Esophagus muscularis mucosa (tissue), 4 donors: ENCODE results near the gene MAGI1. TPM values are rescaled to one million over a fixed set of nuclear protein-coding genes. Genes with fewer than 3 reads are reported as not detected.
"Not testable (repeated sequence)": the region's sequence is repeated elsewhere in the genome, so short reads cannot be mapped to it uniquely, and the experiment has no call there.

Source experiments
- DNase-seq: peaks from one replicate; pipeline ENCODE4 v3.0.0-alpha.2; 2017; ENCODE audit errors: extremely low spot score
- H3K27ac ChIP-seq, 4 donors: fragments of 200-600 bp; sonication (generic); replicated peaks in 1 of 4; 1 replicate in 3 of 4; 2 replicates in 1 of 4; pipeline ENCODE4 v1.5.1; 2016 to 2019; ENCODE audit warnings: mild to moderate bottlenecking in 1 of 4
- H3K27me3 ChIP-seq, 4 donors: fragments of 200-600 bp; sonication (generic); one replicate each; pipeline versions ENCODE4 v1.5.1 to v1.6.0; 2016 to 2019
- H3K36me3 ChIP-seq, 4 donors: fragments of 200-600 bp; sonication (generic); one replicate each; pipeline ENCODE4 v1.5.1; 2016 to 2019
- H3K4me1 ChIP-seq, 4 donors: fragments of 200-600 bp; sonication (generic); one replicate each; pipeline ENCODE4 v1.5.1; 2016 to 2019
- H3K4me3 ChIP-seq, 4 donors: fragments of 200-600 bp; sonication (generic); 1 replicate in 2 of 4; 2 replicates in 2 of 4; pipeline ENCODE4 v1.5.1; 2016 to 2019; ENCODE audit warnings: mild to moderate bottlenecking in 4 of 4, moderate library complexity in 1 of 4
- H3K9me3 ChIP-seq, 4 donors: fragments of 200-600 bp; sonication (generic); 1 replicate in 3 of 4; 2 replicates in 1 of 4; pipeline ENCODE4 v1.5.1; 2016 to 2019
- EP300 ChIP-seq: sonication (generic); formaldehyde crosslinking; IDR thresholded peaks from one replicate; pipeline ENCODE4 v1.6.1; 2017; ENCODE audit warnings: antibody characterized with exemption
- POLR2A ChIP-seq: fragments of 450-650 bp; IDR thresholded peaks from one replicate; pipeline ENCODE4 v1.6.1; 2017; ENCODE audit warnings: antibody characterized with exemption, moderate library complexity, mild to moderate bottlenecking, low read depth
- POLR2AphosphoS5 ChIP-seq, 2 donors: sonication (generic); formaldehyde crosslinking; IDR thresholded peaks; one replicate each; pipeline ENCODE4 v1.6.1; 2017; ENCODE audit warnings: antibody characterized with exemption in 2 of 2
- WGBS: methylation state at CpG from one replicate; pipeline ENCODE4 v1.1.5; 2018; 5-methylcytosine and 5-hydroxymethylcytosine counted together
- intact Hi-C: fragments of 100-400 bp; cut with DNase I; formaldehyde crosslinking; loops from one replicate; pipeline ENCODE4 v1.15.1; 2023
- total RNA-seq, 4 donors: library from RNA; depleted of rRNA; stranded (reverse); fragments of >200 nt; gene quantifications; one replicate each; pipeline versions ENCODE4 v1.1.0 to v1.2.1, GENCODE V29; 2016
- TF ChIP-seq, protein P1 (sequence below), 3 experiments: fragments of 200-600 bp in 2 of 3; fragments of 450-650 bp in 1 of 3; sonication (generic) in 2 of 3; IDR thresholded peaks; one replicate each; pipeline ENCODE4 v1.5.1; 2017 to 2019; ENCODE audit warnings: antibody characterized with exemption in 3 of 3, mild to moderate bottlenecking in 2 of 3, moderate library complexity in 1 of 3

Gene MAGI1
- total RNA-seq, 4 donors from 2014 or later: 17.1 to 35.1 (median 25.2) TPM

DNA sequence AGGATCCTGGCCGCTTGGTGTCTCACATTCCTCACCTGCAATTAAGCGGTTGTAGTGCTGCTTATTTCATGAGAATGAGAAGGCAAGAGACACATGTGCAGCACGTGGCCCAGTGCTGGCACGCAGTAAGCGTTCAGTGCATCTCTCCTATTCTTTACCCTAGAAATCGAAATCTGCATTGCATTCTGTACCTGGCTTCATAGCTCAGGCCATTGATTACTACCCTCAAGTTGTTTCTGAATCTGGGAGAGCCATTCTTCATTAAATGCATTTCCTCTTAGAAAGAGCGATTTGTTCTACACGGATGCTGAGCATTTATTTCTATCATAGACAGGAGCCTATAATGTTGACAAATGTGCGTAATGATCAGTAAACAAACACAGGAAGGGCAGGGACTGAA lies 168.9 kb downstream of the MAGI1 start:
- Histone ChIP-seq H3K4me1 (peaks cover 6 to 12% (median 9%) of the 10 kb centered on the region in 4 donors), H3K36me3 (no peaks in the 10 kb centered on the region), H3K27me3 (no peaks in the 10 kb centered on the region), H3K9me3 (no peaks in the 10 kb centered on the region), H3K27ac (no peak overlapping the region), H3K4me3 (no peak overlapping the region)
- intact Hi-C loops: no loop called here
- TF ChIP-seq, protein P1, sequence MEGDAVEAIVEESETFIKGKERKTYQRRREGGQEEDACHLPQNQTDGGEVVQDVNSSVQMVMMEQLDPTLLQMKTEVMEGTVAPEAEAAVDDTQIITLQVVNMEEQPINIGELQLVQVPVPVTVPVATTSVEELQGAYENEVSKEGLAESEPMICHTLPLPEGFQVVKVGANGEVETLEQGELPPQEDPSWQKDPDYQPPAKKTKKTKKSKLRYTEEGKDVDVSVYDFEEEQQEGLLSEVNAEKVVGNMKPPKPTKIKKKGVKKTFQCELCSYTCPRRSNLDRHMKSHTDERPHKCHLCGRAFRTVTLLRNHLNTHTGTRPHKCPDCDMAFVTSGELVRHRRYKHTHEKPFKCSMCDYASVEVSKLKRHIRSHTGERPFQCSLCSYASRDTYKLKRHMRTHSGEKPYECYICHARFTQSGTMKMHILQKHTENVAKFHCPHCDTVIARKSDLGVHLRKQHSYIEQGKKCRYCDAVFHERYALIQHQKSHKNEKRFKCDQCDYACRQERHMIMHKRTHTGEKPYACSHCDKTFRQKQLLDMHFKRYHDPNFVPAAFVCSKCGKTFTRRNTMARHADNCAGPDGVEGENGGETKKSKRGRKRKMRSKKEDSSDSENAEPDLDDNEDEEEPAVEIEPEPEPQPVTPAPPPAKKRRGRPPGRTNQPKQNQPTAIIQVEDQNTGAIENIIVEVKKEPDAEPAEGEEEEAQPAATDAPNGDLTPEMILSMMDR (IDR thresholded peaks at IDR 0.05): no peak
- TF ChIP-seq POLR2AphosphoS5 (IDR thresholded peaks at IDR 0.05): no peak
- TF ChIP-seq POLR2A: no peak
- no peak for TF ChIP-seq EP300
- DNase-seq: no peak
- 95% methylated on average over 9 of the region's 9 CpGs for WGBS

DNA sequence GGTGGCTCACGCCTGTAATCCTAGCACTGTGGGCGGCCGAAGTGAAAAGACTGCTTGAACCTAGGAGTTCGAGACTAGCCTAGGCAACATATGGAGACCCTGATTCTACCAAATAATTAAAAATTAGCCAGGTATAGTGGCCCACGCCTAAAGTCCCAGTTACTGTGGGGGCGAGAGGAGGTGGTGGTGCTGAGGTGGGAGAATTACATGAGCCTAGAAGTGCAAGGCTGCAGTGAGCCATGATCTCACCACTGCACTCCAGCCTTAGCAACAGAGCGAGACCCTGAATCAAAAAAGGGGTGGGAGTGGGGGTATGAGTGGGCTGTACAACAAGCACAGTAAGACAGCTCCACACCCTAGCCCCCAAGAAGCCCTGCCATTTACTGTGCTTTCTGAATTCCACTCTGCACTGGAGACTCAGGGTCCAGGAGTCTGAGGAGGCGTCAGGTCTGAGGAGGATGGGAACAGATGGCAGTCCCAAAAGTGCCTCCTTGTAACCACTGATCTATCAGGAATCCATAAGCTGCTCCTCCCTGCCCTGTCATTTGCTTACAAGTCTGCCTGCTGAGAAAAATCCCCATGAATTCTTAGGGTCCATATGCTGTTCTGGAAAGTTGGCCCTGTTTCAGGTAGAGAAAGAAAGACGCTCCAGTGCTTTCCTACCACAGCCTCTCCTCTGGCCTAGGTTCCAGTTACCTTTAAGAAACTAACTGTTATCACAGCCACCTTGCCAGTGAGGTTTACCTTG lies 171.1 kb downstream of the MAGI1 start:
- no peak overlapping the region for H3K27ac ChIP-seq
- no peak overlapping the region for H3K4me3 ChIP-seq
- H3K27me3 ChIP-seq: no peaks in the 10 kb centered on the region
- no peak for TF ChIP-seq EP300
- TF ChIP-seq POLR2A: no peak
- no peak for TF ChIP-seq POLR2AphosphoS5 (IDR thresholded peaks at IDR 0.05)
- TF ChIP-seq, protein P1 (IDR thresholded peaks at IDR 0.05): no peak
- H3K9me3 ChIP-seq: no peaks in the 10 kb centered on the region
- 95% methylated on average over 9 of the region's 9 CpGs for WGBS
- H3K4me1 ChIP-seq: peaks cover 6 to 12% (median 9%) of the 10 kb centered on the region in 4 donors
- no peak for DNase-seq
- intact Hi-C loops: no loop called here
- H3K36me3 ChIP-seq: no peaks in the 10 kb centered on the region

DNA sequence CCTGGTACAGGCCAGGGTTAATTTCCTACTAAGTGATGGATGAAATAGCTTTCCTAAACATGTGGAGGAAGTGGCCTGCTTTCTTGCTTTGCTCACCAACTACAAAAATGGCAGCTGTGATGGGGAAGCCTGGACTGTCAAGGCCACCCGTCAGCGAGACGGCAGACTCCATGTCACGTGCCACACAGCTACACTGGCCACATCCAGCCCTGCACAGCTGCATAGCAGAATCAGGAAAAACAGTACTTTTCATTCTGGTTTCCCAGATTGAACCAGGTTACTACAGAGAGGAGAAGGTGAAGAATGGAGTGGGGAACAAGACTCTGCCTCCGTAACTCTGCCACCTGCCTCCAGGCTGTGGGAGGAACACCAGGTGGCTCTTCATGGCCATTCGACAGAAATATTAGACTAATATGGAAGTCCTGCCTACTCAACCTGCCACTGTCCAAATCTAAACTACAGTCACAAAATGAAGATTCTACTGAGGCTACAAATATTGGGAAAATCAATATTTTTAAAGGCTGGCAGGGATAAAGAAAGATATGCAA lies 174.3 kb downstream of the MAGI1 start:
- H3K36me3 ChIP-seq: no peaks in the 10 kb centered on the region
- peak; percentile 68 for DNase-seq
- no peak overlapping the region for H3K27ac ChIP-seq
- H3K27me3 ChIP-seq: no peaks in the 10 kb centered on the region
- no peak overlapping the region for H3K4me3 ChIP-seq
- no peak for TF ChIP-seq EP300
- no peak for TF ChIP-seq POLR2AphosphoS5 (IDR thresholded peaks at IDR 0.05)
- no peaks in the 10 kb centered on the region for H3K4me1 ChIP-seq
- H3K9me3 ChIP-seq: no peaks in the 10 kb centered on the region
- WGBS: 92% methylated on average over 6 of the region's 6 CpGs
- intact Hi-C loops: no loop called here

DNA sequence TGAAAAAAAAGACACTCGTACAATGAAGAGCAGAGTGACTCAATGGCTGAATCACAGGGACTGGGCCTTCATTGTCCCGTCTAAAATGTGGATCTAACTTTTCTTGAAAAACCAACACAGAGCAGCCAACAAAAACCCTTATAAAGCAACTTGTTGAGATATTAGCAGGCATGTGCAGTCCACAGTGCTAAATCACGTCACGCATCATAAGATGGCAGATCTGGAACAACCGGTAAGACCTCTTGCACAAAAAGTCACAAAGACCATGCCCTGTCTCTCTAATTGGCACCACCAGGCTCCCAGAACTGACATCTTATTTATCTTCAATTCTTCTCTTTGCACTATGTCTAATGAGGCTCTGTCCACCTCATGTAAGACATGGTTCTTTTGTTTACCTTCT lies 177.0 kb downstream of the MAGI1 start:
- no peaks in the 10 kb centered on the region for H3K36me3 ChIP-seq
- no peak for DNase-seq
- no peak overlapping the region for H3K27ac ChIP-seq
- no peak overlapping the region for H3K4me3 ChIP-seq
- 95% methylated on average over 5 of the region's 5 CpGs for WGBS
- no peaks in the 10 kb centered on the region for H3K9me3 ChIP-seq
- no peaks in the 10 kb centered on the region for H3K27me3 ChIP-seq
- intact Hi-C loops: no loop called here
- H3K4me1 ChIP-seq: peaks cover 0 to 5% (median 0%) of the 10 kb centered on the region in 4 donors
- no peak for TF ChIP-seq EP300

DNA sequence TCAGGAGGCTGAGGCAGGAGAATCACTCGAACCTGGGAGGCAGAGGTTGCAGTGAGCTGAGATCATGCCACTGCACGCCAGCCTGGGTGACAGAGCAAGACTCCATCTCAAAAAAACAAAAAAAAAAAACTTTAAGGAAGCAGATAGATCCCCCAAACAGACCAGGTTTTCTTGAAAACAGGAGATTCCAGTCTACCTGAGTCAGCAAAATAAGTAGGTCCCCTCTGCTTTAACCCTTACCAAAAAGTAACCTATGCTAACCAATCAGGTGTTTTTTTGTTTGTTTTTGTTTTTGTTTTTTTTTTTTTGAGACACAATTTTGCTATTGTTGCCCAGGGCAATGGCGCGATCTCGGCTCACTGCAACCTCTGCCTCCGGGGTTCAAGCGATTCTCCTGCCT lies 179.1 kb downstream of the MAGI1 start:
- H3K27me3 ChIP-seq, H3K4me3 ChIP-seq, H3K27ac ChIP-seq, H3K9me3 ChIP-seq, H3K36me3 ChIP-seq, intact Hi-C loops, DNase-seq: not testable (repeated sequence)
- 96% methylated on average over 7 of the region's 7 CpGs for WGBS
- H3K4me1 ChIP-seq: peaks cover 0 to 14% (median 3%) of the 10 kb centered on the region in 4 donors

DNA sequence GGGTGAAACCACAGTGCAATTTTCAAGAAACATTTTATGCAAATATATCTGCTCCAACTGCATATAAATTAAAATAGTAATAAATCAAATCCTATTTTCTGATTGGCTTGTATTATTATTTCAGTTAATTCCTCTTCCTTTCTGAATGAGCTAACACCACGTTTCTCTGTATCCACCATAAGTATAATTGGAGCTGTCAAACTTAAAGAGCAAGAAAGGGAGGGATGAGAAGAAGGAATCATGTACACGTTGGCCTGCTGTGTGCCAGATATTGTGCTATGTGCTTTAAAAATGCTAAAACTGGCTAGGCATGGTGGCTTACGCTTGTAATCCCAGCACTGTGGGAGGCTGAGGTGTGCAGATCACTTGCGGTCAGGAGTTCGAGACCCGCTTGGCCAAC lies 180.0 kb downstream of the MAGI1 start:
- no peak overlapping the region for H3K27ac ChIP-seq
- intact Hi-C loops: no loop called here
- H3K27me3 ChIP-seq: no peaks in the 10 kb centered on the region
- no peaks in the 10 kb centered on the region for H3K9me3 ChIP-seq
- H3K4me3 ChIP-seq: no peak overlapping the region
- DNase-seq: no peak
- peaks cover 0 to 14% (median 3%) of the 10 kb centered on the region in 4 donors for H3K4me1 ChIP-seq
- no peaks in the 10 kb centered on the region for H3K36me3 ChIP-seq
- TF ChIP-seq POLR2A (no peak), EP300 (no peak), POLR2AphosphoS5 (IDR thresholded peaks at IDR 0.05) (no peak)
- TF ChIP-seq, protein P1 (IDR thresholded peaks at IDR 0.05): no peak
- 95% methylated on average over 6 of the region's 6 CpGs for WGBS
